Measurements from ENCODE around the gene C19orf81. TPM values are rescaled to one million over a fixed set of nuclear protein-coding genes. Genes with fewer than 3 reads are reported as not detected.

C19orf81 gene
- total and polyA plus RNA-seq, 8 donors = 2.2 TPM; not detected in 7

DNA sequence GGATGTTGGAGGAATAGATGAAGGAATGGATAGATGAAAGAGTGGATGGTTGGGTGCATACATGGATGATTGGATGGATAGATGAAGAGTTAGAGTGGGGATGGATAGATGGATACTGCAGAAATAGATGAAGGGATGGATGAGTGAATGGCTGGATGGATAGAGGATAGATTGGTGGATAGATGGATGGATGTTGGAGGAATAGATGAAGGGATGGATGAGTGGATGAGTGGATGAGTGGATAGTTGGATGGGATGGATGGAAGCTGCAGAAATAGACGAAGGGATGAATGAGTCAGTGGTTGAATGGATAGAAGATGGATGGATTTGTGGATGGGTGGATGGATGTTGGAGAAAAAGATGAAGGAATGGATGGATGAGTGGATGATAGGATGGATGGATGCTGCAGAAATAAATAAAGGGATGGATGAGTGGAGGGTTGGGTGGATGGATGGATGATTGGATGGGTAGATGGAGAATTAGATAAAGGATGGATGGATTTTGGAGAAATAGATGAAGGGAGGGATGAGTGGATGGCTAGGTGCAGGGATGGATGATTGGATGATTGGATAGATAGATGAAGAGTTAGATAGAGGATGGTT is 4.8 kb upstream of the C19orf81 start:
- Histone ChIP-seq H3K36me3 (no peaks in the 10 kb centered on the region), H3K27me3 (peaks cover 9 to 97% of the 10 kb centered on the region in 2 donors), H3K4me1 (no peaks in the 10 kb centered on the region), H3K27ac (no peak overlapping the region), H3K9me3 (no peaks in the 10 kb centered on the region), H3K4me3 (no peak overlapping the region)
- TF ChIP-seq, protein P1, sequence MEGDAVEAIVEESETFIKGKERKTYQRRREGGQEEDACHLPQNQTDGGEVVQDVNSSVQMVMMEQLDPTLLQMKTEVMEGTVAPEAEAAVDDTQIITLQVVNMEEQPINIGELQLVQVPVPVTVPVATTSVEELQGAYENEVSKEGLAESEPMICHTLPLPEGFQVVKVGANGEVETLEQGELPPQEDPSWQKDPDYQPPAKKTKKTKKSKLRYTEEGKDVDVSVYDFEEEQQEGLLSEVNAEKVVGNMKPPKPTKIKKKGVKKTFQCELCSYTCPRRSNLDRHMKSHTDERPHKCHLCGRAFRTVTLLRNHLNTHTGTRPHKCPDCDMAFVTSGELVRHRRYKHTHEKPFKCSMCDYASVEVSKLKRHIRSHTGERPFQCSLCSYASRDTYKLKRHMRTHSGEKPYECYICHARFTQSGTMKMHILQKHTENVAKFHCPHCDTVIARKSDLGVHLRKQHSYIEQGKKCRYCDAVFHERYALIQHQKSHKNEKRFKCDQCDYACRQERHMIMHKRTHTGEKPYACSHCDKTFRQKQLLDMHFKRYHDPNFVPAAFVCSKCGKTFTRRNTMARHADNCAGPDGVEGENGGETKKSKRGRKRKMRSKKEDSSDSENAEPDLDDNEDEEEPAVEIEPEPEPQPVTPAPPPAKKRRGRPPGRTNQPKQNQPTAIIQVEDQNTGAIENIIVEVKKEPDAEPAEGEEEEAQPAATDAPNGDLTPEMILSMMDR (IDR thresholded peaks at IDR 0.05) = no peak
- ATAC-seq (no peak), DNase-seq (no peak)
- intact Hi-C loops (cut with DNase I) = no loop called here

DNA sequence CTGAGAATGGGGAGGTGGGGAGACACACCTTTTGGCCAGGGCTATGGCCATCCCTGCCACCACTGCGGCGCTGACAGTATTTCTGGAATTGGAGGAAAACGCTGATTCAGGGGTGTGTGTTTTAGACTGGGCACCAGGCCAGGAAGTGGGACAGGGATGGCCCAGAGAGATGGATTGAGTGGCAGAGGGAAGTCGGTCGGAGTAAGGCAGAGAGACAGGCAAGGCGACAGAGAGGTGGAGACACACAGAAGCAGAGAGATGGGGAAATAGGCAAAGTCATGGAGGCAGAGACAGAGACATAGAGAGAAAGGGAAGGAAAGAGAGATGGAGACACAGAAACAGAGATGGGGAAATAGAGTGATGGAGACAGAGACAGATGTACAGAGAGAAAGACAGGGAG is 4.1 kb upstream of the C19orf81 start:
- Histone ChIP-seq H3K4me1 (no peaks in the 10 kb centered on the region), H3K9me3 (no peaks in the 10 kb centered on the region), H3K36me3 (no peaks in the 10 kb centered on the region), H3K27ac (no peak overlapping the region), H3K4me3 (no peak overlapping the region), H3K27me3 (peaks cover 3 to 92% of the 10 kb centered on the region in 2 donors)
- TF ChIP-seq, protein P1 (IDR thresholded peaks at IDR 0.05) = no peak
- intact Hi-C loops (cut with DNase I) = no loop called here
- no peak for ATAC-seq
- DNase-seq = no peak

DNA sequence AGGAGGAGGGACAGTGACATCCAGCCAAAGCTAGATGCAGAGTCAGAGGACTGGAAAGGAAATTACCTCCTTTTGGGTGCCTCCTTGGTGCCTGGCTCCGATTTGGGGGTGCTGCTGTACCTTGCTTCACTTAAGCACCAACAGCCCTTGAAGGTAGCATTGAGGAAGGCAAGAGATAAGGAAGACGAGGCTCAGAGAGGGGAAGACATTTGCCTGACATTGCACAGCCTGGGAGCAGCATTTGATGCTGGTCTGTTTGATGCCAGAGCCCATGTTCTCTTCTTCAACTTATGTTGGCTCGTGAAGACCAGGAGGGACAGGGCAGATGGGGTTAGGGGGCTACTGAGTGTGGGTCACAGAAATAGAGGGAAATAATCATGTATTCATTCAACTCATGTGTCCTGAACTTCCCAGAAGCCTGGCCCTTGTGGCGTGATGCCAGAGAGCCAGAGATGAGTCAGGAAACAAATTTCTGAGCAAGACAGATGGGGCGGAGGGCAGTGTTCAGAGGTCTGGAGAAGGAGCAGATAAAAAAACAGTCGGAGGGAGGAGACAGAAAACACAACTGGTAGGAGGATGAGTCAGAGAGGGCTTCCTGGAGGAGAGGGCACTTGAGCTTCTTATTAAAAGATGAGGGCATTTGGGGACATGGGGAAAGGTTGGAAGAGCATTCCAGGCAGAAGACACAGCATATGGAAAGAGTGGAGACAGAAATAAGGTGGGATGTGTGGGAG is 3.0 kb upstream of the C19orf81 start:
- no peak for ATAC-seq
- Histone ChIP-seq H3K4me3 (no peak overlapping the region), H3K36me3 (no peaks in the 10 kb centered on the region), H3K27me3 (peaks cover 0 to 90% of the 10 kb centered on the region in 2 donors), H3K4me1 (no peaks in the 10 kb centered on the region), H3K27ac (no peak overlapping the region), H3K9me3 (no peaks in the 10 kb centered on the region)
- no peak for DNase-seq
- TF ChIP-seq, protein P1 (IDR thresholded peaks at IDR 0.05) = no peak
- intact Hi-C loops (cut with DNase I) = no loop called here

DNA sequence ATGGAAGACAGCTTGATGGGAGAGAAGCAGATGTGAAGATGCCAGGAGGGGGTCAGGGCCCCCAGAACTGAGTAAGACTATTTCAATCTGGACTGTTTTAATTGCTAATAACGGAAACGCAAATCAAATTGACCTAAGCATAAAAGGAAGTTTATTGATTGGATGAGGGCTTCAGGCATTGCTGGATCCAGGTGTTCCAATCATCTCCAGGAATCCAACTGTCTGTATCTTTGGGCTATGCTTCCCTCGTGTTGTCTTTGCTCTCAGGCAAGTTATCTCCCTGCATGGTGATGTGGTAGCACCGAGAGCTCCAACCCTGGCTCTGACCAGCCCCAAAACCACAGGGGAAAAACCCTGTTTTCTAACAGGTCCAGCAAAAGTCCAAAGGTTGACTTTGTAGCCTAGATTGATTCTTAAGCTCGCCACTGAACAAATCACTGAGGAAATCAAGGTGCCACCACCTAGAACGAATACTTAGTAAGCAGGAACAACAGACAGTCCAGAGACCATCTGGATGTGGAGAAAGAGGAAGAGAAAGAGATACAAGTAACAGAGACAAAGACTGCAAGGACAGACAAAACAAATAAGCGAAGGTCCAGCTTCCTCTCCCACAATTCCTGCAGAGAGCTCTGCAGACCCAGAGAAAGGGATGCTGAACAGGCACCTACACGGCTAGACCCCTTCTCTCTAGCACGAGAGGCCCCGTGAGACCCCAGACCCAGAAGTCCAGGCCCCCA is 1.2 kb upstream of the C19orf81 start:
- DNase-seq = no peak
- Histone ChIP-seq H3K4me1 (no peaks in the 10 kb centered on the region), H3K27ac (no peak overlapping the region), H3K9me3 (no peaks in the 10 kb centered on the region), H3K36me3 (no peaks in the 10 kb centered on the region), H3K4me3 (no peak overlapping the region), H3K27me3 (peaks cover 0 to 91% of the 10 kb centered on the region in 2 donors)
- intact Hi-C loops (cut with DNase I) = no loop called here
- TF ChIP-seq, protein P1 (IDR thresholded peaks at IDR 0.05) = no peak
- no peak for ATAC-seq

DNA sequence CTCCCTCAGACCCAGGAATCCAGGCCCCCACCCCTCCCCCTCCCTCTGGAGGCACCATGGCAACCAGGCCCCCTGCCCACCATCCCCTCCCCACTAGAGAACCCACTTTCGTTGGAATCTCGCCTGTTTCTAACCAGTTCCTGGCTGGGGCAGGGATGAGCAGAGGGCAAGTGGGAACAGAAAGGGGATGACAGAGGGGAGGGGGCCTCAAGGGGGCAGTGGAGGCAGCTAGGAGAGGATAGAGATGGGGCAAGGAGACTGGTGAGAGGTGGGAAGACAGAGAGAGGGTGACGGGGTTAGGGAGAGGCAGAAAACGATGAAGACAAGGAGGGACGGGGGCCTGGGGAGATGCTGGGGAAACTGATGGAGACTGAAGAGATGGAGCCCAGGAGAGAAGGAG is 586 bp upstream of the C19orf81 start:
- H3K36me3 ChIP-seq = no peaks in the 10 kb centered on the region
- intact Hi-C loops (cut with DNase I) = no loop called here
- TF ChIP-seq, protein P1 (IDR thresholded peaks at IDR 0.05) = no peak
- DNase-seq (no peak), ATAC-seq (no peak)
- no peak overlapping the region for H3K4me3 ChIP-seq
- H3K27me3 ChIP-seq = peaks cover 0 to 89% of the 10 kb centered on the region in 2 donors
- no peaks in the 10 kb centered on the region for H3K9me3 ChIP-seq
- no peak overlapping the region for H3K27ac ChIP-seq
- H3K4me1 ChIP-seq = no peaks in the 10 kb centered on the region

Measured in left lung (tissue), 10 donors.